CD4-positive, alpha-beta memory T cell (primary cell): ENCODE measurements around the gene DNAL4. TPM values are rescaled to one million over a fixed set of nuclear protein-coding genes. Genes with fewer than 3 reads are reported as not detected.

Experiments
- CTCF ChIA-PET: fragments of 350-600 bp; sonication (Branson Sonifier 250); formaldehyde crosslinking; loops from one replicate; lab custom pipeline; 2021; ENCODE audit warnings: inconsistent platforms; ENCODE audit not compliant: partially characterized antibody; lab: Charles Lee
- POLR2A ChIA-PET: fragments of 350-600 bp; sonication (Branson Sonifier 250); formaldehyde crosslinking; loops from one replicate; lab custom pipeline; 2021; ENCODE audit not compliant: partially characterized antibody; lab: Charles Lee
- DNase-seq, 5 donors: peaks; one replicate each; pipeline versions ENCODE4 v3.0.0 to v3.0.0-alpha.2; 2020 to 2022; ENCODE audit warnings: mixed read lengths in 1 of 5
- H3K27ac ChIP-seq: one replicate; pipeline ENCODE4 v1.7.0; 2013; ENCODE audit warnings: low read depth, low read length
- H3K27me3 ChIP-seq: 2 replicates; pipeline ENCODE4 v1.7.0; 2013; ENCODE audit warnings: mild to moderate bottlenecking, low read length, moderate library complexity; ENCODE audit not compliant: insufficient read depth
- H3K36me3 ChIP-seq: 2 replicates; pipeline ENCODE4 v1.7.0; 2013; ENCODE audit warnings: mild to moderate bottlenecking, low read length, moderate library complexity; ENCODE audit not compliant: insufficient read depth
- H3K4me1 ChIP-seq: 2 replicates; pipeline ENCODE4 v1.7.0; 2013; ENCODE audit warnings: mild to moderate bottlenecking, low read length, moderate library complexity; ENCODE audit not compliant: insufficient read depth
- H3K4me3 ChIP-seq, 2 donors: one replicate each; pipeline ENCODE4 v1.7.0; 2013; ENCODE audit warnings: low read length in 2 of 2, mild to moderate bottlenecking in 1 of 2
- H3K9me3 ChIP-seq, 2 donors: one replicate each; pipeline ENCODE4 v1.7.0; 2013; ENCODE audit warnings: low read length in 2 of 2, control low read depth in 1 of 2; ENCODE audit not compliant: control insufficient read depth in 1 of 2
- H3K27ac Mint-ChIP-seq, 7 donors: one replicate each; pipeline ENCODE4 v1.8.0; 2020 to 2021; ENCODE audit warnings: mixed read lengths in 7 of 7, mild to moderate bottlenecking in 6 of 7, inconsistent platforms in 3 of 7, moderate library complexity in 3 of 7
- H3K27me3 Mint-ChIP-seq, 2 donors: one replicate each; pipeline ENCODE4 v1.8.0; 2020 to 2021; ENCODE audit warnings: mixed read lengths in 2 of 2
- H3K36me3 Mint-ChIP-seq, 2 donors: one replicate each; pipeline ENCODE4 v1.8.0; 2020 to 2021; ENCODE audit warnings: mixed read lengths in 2 of 2, inconsistent platforms in 1 of 2, mild to moderate bottlenecking in 1 of 2
- H3K4me1 Mint-ChIP-seq, 4 donors: one replicate each; pipeline ENCODE4 v1.8.0; 2020 to 2021; ENCODE audit warnings: mixed read lengths in 4 of 4, mild to moderate bottlenecking in 1 of 4
- H3K4me3 Mint-ChIP-seq, 8 donors: one replicate each; pipeline ENCODE4 v1.8.0; 2020 to 2021; ENCODE audit warnings: mixed read lengths in 8 of 8, mild to moderate bottlenecking in 7 of 8, moderate library complexity in 6 of 8, inconsistent platforms in 3 of 8
- H3K9me3 Mint-ChIP-seq, 8 donors: one replicate each; pipeline ENCODE4 v1.8.0; 2020 to 2021; ENCODE audit warnings: mixed read lengths in 8 of 8, mild to moderate bottlenecking in 5 of 8, inconsistent platforms in 3 of 8, moderate library complexity in 1 of 8
- intact Hi-C: fragments of 100-400 bp; cut with micrococcal nuclease; formaldehyde crosslinking; loops from one replicate; pipeline ENCODE4 v1.15.1; 2023
- polyA plus RNA-seq, 2 donors: library from polyadenylated mRNA; unstranded; fragments of 300-500 nt; fragmentation: Illumina TruSeq; gene quantifications; one replicate each; pipeline ENCODE4 v1.2.3, GENCODE V29; 2021
- total RNA-seq, 2 experiments: library from RNA; stranded (reverse); gene quantifications; one replicate each; pipeline ENCODE4 v1.2.3, GENCODE V29; 2021

The DNAL4 gene
- total and polyA plus RNA-seq, 4 experiments from 2014 or later, result 8.6 to 13.3 (median 10.3) TPM

DNA sequence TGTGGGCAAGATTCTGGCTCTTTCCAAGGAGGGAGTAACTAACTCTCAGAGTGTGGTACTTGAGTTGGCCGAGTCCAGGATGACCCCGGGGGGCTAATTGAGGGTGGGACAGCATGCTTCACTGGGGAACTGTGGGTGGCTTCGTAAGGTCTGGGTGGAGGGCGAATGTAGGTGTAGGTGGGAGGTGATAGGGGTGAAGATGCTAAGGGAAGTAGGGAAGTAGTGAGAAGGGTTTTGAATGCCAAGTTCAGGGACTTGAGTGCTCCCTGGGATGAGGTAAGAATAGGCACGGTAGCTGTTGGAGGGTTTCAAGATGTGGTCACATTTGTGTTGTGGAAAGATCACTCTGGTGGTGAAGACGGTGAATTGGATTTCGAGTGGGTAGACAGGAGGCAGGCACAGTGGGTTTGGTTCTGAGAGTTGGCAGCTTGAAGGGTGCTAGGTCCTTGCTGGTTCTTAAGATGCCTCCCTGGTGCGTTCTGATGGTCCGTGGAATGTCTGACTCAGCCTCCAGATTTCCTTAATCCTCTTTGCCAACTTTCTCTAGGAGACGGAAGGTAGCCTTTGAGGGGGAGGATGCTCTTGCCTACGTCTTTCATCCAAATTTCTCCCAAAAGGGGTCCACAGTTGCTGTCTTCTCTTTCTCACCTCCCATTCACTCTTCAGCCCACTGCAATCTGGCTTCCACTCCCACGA lies 2.5 kb upstream of the DNAL4 start:
- POLR2A ChIA-PET, result no interaction called here
- no peaks in the 10 kb centered on the region for H3K27me3 ChIP-seq
- H3K4me1 Mint-ChIP-seq, result peaks cover 15 to 22% (median 19%) of the 10 kb centered on the region in 4 donors
- no peak overlapping the region for H3K4me3 ChIP-seq
- H3K4me3 Mint-ChIP-seq, result peak overlapping the region in 1 of 8 donors; percentile 8
- no peaks in the 10 kb centered on the region for H3K9me3 ChIP-seq
- CTCF ChIA-PET, result no interaction called here
- H3K27me3 Mint-ChIP-seq, result peaks cover 6 to 27% of the 10 kb centered on the region in 2 donors
- H3K36me3 Mint-ChIP-seq, result peaks cover 0 to 5% of the 10 kb centered on the region in 2 donors
- no peaks in the 10 kb centered on the region for H3K36me3 ChIP-seq
- peaks cover 0 to 6% (median 0%) of the 10 kb centered on the region in 8 donors for H3K9me3 Mint-ChIP-seq
- H3K27ac ChIP-seq, result no peak overlapping the region
- H3K4me1 ChIP-seq, result peaks cover 16% of the 10 kb centered on the region
- DNase-seq, result no peak
- intact Hi-C loops, result no loop called here
- H3K27ac Mint-ChIP-seq, result peak overlapping the region in 2 of 7 donors; percentile 29 to 58

DNA sequence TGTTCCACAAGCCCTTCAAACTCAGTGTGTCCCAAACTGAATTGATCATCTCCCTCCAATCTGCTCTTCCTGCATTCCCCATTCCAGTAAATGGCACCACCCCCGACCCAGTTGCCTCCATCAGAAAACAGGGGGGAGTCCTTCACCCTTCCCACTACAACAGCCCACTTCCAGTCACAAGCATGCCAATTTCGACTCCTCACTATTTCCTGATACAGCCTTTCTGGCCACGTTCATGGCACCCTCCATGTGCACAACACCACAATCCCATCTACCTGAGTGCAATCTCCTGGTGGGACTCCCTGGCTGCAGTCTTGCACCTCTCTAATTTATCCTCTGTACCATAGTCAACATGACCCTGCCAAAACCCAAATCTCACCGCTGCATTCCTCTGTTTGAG lies 1.6 kb upstream of the DNAL4 start:
- H3K27me3 Mint-ChIP-seq, result peaks cover 4 to 24% of the 10 kb centered on the region in 2 donors
- Histone ChIP-seq H3K4me3 (no peak overlapping the region), H3K27ac (no peak overlapping the region), H3K36me3 (no peaks in the 10 kb centered on the region), H3K27me3 (no peaks in the 10 kb centered on the region), H3K9me3 (no peaks in the 10 kb centered on the region), H3K4me1 (peaks cover 16% of the 10 kb centered on the region)
- H3K36me3 Mint-ChIP-seq, result peaks cover 0 to 5% of the 10 kb centered on the region in 2 donors
- ChIA-PET POLR2A (interaction anchor here (1.0 kb wide), 1 partner anchor 524 kb away, joined by 3 read pairs; the partner anchor contains the start of gene RPL3), CTCF (no interaction called here)
- peak overlapping the region in 3 of 8 donors; percentile 2 to 38 (median 9) for H3K4me3 Mint-ChIP-seq
- intact Hi-C loops, result loop anchor here (2.0 kb wide), 1 partner anchor 39 kb away; no protein-coding TSS in a partner anchor
- peaks cover 0 to 6% (median 0%) of the 10 kb centered on the region in 8 donors for H3K9me3 Mint-ChIP-seq
- peaks cover 15 to 22% (median 19%) of the 10 kb centered on the region in 4 donors for H3K4me1 Mint-ChIP-seq
- H3K27ac Mint-ChIP-seq, result peak overlapping the region in 2 of 7 donors; percentile 32 to 57
- no peak for DNase-seq

DNA sequence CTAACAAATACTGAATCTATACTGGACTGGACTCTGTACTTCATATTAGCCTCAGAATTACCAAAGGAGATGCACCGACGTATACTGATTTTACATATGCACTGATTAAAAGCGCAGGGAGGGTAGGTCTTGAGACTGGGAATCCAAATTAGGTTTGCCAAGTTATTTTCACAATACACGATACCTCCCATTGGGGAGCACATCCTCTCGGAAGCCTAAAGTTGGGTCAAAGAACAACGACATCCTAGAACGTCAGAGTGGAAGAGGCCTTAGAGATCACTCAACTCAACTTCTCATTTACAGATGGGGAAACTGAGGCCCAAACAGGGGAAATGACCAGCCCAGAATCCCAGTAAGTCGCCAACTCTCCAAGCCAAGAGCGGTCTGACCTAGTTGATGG lies 626 bp downstream of the DNAL4 start:
- intact Hi-C loops, result no loop called here
- no peaks in the 10 kb centered on the region for H3K27me3 ChIP-seq
- H3K27ac ChIP-seq, result peak overlapping the region; percentile 78
- Mint-ChIP-seq H3K4me3 (peak overlapping the region; percentile 88 to 93 (median 91)), H3K4me1 (peaks cover 10 to 18% (median 13%) of the 10 kb centered on the region in 4 donors), H3K36me3 (peaks cover 0 to 9% of the 10 kb centered on the region in 2 donors), H3K9me3 (no peaks in the 10 kb centered on the region), H3K27me3 (peaks cover 4 to 17% of the 10 kb centered on the region in 2 donors), H3K27ac (peak overlapping the region; percentile 66 to 97 (median 94))
- ChIA-PET CTCF (interaction anchor here (1.3 kb wide), 1 partner anchor 27 kb away, joined by 3 read pairs; no protein-coding TSS in a partner anchor), POLR2A (interaction anchor here (1.1 to 2.2 kb wide), 3 partner anchors 24 to 41 kb away, joined by 4 to 7 read pairs (median 5); no protein-coding TSS in a partner anchor)
- no peaks in the 10 kb centered on the region for H3K9me3 ChIP-seq
- no peaks in the 10 kb centered on the region for H3K36me3 ChIP-seq
- peaks cover 16% of the 10 kb centered on the region for H3K4me1 ChIP-seq
- DNase-seq, result no peak
- peak overlapping the region; percentile 52 to 62 for H3K4me3 ChIP-seq

DNA sequence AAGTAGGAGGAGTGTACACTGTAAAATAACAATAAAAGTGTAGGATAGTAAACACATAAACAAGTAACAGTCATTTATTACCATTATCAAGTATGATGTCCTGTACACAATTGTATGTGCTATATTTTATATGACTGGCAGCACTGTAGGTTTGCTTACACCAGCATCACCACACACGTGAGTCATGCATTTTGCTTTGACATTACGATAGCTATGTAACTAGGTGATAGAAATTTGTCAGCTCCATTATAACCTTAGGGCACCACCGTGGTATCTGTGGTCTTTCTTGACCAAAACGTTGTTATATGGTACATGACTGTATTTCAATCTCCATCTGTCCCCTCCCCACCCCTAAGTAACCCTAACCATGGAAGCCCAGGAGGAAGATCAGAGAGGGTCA lies 1.1 kb downstream of the DNAL4 start:
- H3K4me1 ChIP-seq, result peaks cover 16% of the 10 kb centered on the region
- POLR2A ChIA-PET, result interaction anchor here (1.1 to 1.2 kb wide), 2 partner anchors 24 to 62 kb away, joined by 3 to 4 read pairs; no protein-coding TSS in a partner anchor
- CTCF ChIA-PET, result interaction anchor here (1.2 to 1.6 kb wide), 4 partner anchors 23 to 59 kb away, joined by 3 to 4 read pairs (median 3); no protein-coding TSS in a partner anchor
- no peaks in the 10 kb centered on the region for H3K27me3 ChIP-seq
- peak overlapping the region; percentile 88 to 93 (median 91) for H3K4me3 Mint-ChIP-seq
- intact Hi-C loops, result no loop called here
- H3K27me3 Mint-ChIP-seq, result peaks cover 4 to 14% of the 10 kb centered on the region in 2 donors
- H3K4me3 ChIP-seq, result peak overlapping the region in 1 of 2 donors; percentile 52
- H3K9me3 Mint-ChIP-seq, result no peaks in the 10 kb centered on the region
- H3K9me3 ChIP-seq, result no peaks in the 10 kb centered on the region
- peaks cover 9 to 17% (median 13%) of the 10 kb centered on the region in 4 donors for H3K4me1 Mint-ChIP-seq
- DNase-seq, result no peak
- peak overlapping the region; percentile 66 to 97 (median 94) for H3K27ac Mint-ChIP-seq
- peak overlapping the region; percentile 78 for H3K27ac ChIP-seq
- no peaks in the 10 kb centered on the region for H3K36me3 ChIP-seq
- peaks cover 0 to 9% of the 10 kb centered on the region in 2 donors for H3K36me3 Mint-ChIP-seq

DNA sequence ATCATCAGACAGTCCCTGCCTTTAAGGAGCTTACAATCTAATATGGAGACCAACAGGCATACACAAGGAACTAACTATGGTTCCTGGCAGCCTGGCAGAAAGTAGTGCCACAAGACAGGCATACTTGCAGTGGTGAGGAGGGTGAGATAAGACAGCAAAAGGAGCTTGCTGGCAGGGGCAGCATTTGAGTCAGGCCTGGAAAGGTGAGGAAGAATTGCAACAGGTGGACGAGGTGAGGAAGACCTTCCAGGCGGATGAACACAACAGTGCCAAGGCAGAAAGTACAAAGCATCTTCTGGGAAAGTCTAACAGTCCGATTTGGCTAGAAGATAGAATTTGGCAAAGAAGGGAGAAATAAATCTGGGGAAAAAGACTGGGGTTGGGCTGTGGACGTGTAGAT lies 4.3 kb downstream of the DNAL4 start:
- no peaks in the 10 kb centered on the region for H3K36me3 ChIP-seq
- CTCF ChIA-PET, result interaction anchor here (1.2 kb wide), 1 partner anchor 57 kb away, joined by 3 read pairs; no protein-coding TSS in a partner anchor
- Mint-ChIP-seq H3K4me3 (no peak overlapping the region), H3K4me1 (peaks cover 8 to 16% (median 11%) of the 10 kb centered on the region in 4 donors), H3K27me3 (no peaks in the 10 kb centered on the region), H3K9me3 (no peaks in the 10 kb centered on the region), H3K36me3 (peaks cover 4 to 9% of the 10 kb centered on the region in 2 donors), H3K27ac (no peak overlapping the region)
- DNase-seq, result no peak
- no peak overlapping the region for H3K4me3 ChIP-seq
- intact Hi-C loops, result no loop called here
- POLR2A ChIA-PET, result no interaction called here
- H3K9me3 ChIP-seq, result no peaks in the 10 kb centered on the region
- peaks cover 14% of the 10 kb centered on the region for H3K4me1 ChIP-seq
- H3K27ac ChIP-seq, result no peak overlapping the region
- H3K27me3 ChIP-seq, result no peaks in the 10 kb centered on the region

DNA sequence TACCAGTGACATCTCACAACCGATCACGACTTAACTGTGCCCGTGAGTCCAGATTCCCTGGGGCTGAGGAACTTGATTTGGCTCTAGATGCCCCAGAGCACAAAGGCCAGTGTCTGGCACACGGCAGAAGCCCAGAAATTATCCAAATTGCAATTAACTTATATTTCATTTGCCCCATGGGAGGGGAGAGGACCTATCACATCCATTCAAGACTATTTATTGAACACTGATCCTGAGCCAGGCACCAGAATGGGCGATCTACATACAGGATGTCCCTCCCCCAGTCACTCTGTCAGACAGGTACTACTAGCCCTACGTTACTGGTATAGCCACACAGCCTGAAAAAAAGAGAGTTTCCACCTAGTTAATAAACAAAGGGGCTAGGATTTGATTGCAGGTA lies 5.1 kb downstream of the DNAL4 start:
- H3K27ac Mint-ChIP-seq, result no peak overlapping the region

More for the DNA sequence above, 5.1 kb downstream of the DNAL4 start:
- H3K36me3 ChIP-seq, result no peaks in the 10 kb centered on the region
- H3K9me3 ChIP-seq, result no peaks in the 10 kb centered on the region
- no peaks in the 10 kb centered on the region for H3K27me3 ChIP-seq
- H3K9me3 Mint-ChIP-seq, result no peaks in the 10 kb centered on the region
- peaks cover 9% of the 10 kb centered on the region for H3K4me1 ChIP-seq
- H3K4me3 Mint-ChIP-seq, result no peak overlapping the region
- no peak for DNase-seq
- no peaks in the 10 kb centered on the region for H3K27me3 Mint-ChIP-seq
- ChIA-PET CTCF (interaction anchor here (1.2 kb wide), 1 partner anchor 57 kb away, joined by 3 read pairs; no protein-coding TSS in a partner anchor), POLR2A (no interaction called here)
- peaks cover 5 to 9% (median 8%) of the 10 kb centered on the region in 4 donors for H3K4me1 Mint-ChIP-seq
- H3K4me3 ChIP-seq, result no peak overlapping the region
- no peak overlapping the region for H3K27ac ChIP-seq
- intact Hi-C loops, result no loop called here
- peaks cover 4 to 9% of the 10 kb centered on the region in 2 donors for H3K36me3 Mint-ChIP-seq
